ENCODE data around the gene PLEKHA6.
"Not testable (repeated sequence)": the region's sequence is repeated elsewhere in the genome, so short reads cannot be mapped to it uniquely, and the experiment has no call there.

Gene PLEKHA6

DNA sequence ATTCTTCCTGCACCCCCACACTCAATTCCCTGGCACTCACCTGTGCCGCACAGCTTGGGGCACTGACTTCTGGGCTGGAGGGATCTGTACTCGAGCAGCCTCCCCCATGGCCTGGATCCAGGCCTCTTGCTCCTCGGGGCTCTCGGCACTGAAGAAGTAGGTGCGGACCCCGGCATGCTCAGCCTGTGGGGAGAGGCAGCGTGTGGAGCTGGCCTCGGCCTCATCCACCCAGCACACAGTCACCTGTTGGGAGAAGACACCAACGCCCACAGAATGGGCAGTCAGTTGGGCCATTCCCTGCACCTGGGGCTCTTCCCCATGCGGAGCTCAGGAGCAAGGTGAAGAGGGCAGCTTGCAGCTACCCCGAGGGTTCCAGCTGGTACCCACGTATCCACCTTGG, 98.5 kb downstream of the PLEKHA6 start:
- no peak for DNase-seq (ENCODE audit: low read depth in 2 of 2)

DNA sequence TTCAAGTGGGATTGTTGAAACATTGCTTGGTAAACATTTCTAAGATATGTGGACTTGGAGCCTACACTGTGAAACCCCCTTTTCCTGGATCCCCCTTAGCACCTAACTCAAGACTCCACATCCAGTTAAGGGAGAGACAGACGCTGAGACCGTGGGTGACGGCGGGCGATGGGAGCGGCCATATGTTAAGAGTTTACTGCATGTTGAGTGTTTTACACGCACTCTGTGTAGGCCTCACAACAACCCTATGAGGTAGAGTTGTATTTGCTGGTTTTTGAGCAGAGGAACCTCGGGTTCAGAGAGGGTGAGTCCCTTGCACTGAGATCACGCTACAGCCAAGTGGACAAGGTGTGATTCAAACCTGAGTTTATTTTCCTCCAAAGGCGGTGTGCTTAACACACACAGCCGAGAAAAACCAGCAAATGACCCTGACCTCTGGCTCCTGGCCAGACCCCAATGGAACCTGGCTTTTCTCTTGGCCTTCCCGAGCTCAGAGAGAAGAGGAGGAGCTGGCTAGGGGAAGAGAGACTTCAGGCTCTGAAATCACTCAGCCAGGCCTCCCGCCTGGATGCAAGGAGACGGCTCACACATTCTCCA, 99.0 kb downstream of the PLEKHA6 start:
- no peak for DNase-seq (ENCODE audit: low read depth in 2 of 2)

DNA sequence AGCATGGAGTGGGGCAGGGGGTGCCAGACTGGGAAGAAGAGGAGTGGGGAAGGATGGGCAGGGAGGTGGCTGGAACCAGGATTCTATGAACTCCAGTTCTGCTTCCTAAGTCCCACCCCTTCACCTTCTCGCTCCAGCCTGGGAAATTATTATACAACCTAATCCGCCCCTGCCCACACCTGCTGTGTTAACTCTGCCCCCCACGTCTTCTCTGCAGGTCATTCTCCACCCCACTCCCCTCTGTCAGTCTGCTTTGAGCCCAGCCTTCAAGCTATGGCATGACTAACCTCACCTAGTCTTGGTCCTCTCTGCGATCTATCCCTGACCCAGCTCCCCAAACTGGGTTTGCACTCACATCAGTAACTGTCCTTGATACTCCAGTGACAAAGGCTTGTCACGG, 99.9 kb downstream of the PLEKHA6 start:
- DNase-seq (ENCODE audit: low read depth in 2 of 2) = no peak

DNA sequence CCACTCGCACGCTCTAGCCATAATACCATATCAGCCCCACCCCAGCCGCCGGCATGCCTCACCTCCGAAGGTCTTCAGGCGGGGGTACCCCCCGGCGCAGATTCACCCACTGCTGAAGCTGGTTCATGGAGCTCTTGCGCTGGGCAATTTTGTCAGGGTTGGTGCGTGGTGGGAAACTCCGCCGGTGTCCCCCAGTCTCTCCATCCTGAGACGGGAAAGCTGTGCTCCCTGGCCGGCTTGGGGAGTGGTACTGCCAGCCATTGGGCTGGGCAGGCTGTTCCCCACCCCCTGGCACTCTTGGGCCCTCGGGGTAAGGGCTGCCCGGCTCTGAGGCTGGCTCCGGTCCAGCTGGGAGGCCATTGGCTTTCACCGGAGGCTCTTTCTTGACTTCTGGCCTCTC, 100.5 kb downstream of the PLEKHA6 start:
- no peak for DNase-seq (ENCODE audit: low read depth in 2 of 2)

DNA sequence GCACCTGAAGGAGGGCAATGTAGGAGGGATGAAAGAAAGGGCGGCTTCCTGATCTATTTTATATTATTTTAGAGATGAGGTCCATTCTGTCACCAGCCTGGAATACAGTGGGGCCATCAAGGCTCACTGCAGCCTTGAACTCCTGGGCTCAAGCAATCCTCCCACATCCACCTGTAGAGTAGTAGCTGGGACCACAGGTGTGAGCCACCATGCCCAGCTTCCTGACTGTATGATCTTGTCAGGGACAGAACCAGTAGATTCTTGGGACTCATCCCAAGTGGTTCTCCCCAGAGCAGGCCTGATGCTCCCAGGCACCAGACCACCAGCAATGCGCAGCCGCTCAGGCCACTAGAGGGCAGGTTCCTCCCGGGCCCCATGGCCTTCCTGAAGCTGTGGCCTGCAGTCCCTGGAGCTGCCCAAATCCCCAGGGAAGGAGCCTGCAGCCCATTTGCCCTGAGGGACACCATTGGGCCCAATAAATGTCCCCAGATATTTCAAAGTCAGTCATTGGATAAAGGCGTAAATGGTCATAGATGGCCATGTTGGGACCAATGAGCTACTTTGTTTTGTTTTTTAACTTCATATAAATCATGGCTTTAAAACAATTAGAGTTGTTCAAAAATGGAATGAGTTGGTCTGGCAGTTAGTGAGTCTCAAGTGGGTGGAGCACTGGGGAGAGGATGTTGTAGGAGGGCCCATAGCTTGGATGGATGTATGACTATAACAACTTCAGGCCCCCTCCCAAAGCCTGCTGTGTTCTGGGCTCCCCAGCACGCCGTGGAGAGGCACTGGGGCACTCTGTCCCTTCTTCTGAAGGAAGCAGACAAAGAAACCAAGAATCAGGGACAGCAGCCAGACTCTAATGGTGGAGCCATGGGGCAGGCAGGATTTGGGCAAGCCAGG, 101.3 kb downstream of the PLEKHA6 start:
- DNase-seq (ENCODE audit: low read depth in 2 of 2) = no peak

DNA sequence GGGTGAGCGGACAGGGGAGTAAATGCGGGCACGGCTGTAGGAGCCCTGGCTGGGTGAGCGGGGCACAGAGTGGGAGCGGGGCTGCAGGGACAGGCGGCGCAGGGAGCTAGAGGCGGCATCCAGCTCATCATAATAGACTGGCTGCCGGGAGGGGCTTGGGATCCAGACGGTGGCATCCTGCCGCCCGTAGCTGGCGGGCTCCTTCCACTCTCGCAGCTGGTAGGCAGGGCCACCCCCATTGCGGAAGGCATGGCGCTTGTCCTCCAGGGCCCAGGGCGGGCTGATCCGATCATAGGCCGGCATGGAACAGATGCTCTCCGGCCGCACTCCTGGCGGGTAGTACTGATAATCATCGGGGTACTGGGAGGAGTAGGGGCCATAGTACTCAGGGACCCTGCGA, 102.3 kb downstream of the PLEKHA6 start:
- no peak for DNase-seq (ENCODE audit: low read depth in 2 of 2)

DNA sequence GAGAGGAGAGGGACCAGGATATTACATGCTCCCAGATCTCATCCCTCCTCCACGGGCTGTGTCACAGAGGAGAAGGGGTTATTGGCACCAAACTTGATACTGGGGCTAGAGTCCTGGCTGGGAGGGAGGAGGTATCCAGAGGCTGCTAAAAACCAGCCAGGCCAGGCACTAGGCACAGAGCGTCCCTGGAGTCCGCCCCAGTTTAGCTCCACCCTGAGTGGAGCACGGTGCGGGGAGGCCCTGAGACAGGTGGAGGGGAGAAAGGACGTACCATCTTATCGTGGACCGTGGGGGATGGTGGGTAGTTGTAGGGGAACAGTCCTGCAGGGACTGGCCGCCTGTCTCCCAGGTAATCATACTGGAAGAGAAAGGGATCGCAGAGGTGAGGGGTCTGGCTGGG, 103.2 kb downstream of the PLEKHA6 start:
- no peak for DNase-seq (ENCODE audit: low read depth in 2 of 2)

DNA sequence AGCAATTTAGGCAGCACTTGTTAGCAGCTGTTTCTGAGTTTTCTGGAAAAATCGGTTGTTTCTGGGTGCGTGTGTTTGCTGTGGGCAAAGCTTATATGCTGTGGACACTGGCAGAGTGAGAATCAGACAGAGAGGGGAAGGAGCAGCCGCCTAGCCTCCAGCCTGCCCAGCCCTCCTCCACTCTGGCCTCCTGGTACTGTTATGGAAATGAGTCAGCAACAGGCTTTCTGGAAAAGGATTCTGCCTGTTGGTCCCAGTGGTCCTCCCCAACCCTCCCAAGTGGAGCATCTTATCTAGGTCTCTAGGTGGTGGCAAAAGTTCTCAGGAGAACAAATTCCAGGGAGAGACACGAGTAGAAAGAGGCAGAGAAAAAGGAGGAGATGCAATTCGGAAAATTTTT, 103.8 kb downstream of the PLEKHA6 start:
- no peak for DNase-seq (ENCODE audit: low read depth in 2 of 2)

DNA sequence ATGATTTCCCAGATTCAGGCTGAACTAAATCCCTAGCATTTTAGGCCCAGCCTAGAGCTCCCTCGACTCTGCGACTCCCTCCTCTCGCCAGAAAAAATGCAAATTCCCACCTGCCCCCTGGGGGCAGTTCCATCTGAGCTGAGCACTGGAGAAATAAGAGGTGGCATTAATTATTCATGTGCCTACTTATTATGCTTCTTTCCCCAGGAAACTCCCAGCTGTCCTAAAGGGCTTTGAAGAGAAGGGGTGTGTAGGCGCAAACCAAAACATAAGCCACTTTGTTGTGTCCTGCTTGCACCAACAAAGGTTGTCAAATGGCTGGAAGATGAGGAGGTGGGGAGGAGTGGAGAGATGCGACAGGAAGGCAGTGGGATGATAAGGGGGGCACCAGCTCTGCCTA, 104.5 kb downstream of the PLEKHA6 start:
- no peak for DNase-seq (ENCODE audit: low read depth in 2 of 2)

DNA sequence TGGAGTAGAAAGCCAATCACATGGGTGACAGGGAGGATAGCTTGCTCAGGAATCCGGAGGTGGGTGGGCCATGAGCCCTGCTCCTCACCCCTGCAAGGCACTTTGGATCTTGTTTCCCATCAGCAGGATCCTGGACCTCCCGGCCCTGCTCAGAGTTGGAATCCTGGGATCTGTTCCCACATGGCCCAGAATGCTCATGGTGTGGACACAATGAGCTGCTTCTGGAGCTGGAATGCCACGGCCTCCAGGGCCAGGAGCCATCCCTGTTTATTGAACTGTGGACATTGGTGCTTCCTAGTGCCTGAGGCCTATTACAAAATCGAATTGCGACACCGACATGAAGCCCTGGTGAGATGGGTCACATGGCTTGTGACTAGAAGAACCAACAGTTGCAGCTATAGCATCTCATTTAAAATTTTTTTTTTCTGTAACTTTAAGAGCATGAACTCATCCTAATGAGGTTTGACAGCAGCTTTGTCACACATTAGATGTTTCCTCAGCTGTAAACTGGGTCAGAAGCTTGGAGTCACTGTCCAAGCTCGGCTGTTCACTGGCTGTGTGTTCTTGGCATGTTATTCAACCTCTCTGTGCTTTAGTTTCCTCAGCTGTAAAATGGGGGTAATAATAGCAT, 105.6 kb downstream of the PLEKHA6 start:
- DNase-seq (ENCODE audit: low read depth in 2 of 2) = no peak

DNA sequence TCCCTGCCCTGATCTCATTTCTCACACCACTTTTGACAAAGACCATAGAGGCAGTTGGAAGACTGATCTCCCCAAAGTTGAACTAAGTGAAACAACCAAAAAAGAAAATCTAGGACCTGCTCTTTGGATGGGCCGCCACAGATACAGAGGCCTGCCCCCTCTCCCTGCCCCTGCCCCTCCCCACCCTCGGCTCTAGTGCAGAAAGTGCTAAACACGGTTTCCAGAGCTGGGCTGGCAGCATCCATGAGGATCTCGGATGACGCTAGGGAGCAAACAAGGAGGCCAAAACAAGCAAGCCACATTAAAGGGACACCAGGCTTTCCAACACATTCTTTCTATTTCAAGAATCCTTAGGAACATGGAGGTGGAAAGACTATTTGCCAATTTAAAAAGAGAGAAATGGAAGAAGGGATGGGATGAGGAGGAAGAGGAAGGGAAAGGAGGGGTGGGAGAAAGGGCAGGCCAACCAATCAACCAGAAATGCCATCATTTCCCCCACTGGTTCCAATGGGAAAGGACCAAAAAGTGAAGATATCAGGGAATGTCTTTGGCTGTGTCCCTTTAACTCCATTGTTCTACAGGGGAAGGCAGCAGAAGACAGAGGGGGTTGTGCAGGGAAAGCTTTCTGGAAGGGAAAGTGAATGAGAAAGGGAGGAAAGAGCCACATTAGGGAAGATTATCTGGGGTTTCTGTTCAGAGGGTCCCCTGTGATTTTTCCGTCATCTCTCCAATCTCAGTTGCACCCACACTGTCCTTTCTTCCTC, 107.6 kb downstream of the PLEKHA6 start:
- no peak for DNase-seq (ENCODE audit: low read depth in 2 of 2)

DNA sequence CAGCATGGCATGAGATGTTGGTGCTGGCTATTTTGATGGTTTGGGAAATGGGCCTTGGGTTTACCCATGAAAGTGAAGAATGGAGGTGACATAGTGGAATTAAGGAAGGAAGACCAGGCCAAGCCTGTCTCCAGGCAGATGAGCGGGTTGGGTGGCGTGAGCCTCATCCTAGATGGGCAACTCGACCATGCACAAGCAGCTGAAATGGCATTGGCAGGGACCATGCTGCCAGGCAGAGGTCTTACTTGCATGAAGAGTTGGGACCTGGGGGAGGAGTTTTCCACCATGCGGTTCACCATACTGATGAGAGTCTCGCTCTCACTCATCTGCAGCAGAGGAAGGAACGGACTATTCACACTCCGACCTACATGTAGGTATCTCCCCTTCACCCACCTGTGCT, 108.4 kb downstream of the PLEKHA6 start:
- no peak for DNase-seq (ENCODE audit: low read depth in 2 of 2)

DNA sequence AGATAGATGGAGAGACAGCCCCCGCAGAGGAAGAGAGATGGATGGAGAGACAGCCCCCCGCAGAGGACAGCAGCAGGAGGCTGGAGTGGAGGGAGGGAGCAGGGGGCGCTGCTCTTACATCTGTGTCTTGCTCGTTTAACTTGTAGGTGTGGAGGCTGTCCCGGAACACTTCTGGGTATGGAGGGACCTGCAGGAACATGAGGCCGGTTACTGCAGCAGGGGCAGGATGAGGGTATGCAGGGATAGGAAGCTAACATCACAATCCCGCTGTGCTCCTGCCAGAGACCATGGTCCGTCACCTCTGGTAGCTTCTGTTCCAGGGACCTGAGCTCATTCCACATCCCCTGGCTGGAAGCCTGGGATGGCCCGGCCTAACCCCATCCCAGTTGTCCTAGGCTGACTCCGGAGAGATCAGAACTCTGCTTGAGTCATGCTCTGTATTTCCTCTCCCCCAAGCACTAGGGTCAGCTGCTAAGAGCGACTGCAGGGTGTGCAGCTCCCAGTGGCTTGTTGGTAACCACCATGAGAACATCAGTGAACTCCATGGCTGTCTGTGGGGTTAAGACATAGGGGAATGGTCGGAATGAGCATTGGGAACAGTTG, 109.2 kb downstream of the PLEKHA6 start:
- DNase-seq (ENCODE audit: low read depth in 2 of 2) = no peak

DNA sequence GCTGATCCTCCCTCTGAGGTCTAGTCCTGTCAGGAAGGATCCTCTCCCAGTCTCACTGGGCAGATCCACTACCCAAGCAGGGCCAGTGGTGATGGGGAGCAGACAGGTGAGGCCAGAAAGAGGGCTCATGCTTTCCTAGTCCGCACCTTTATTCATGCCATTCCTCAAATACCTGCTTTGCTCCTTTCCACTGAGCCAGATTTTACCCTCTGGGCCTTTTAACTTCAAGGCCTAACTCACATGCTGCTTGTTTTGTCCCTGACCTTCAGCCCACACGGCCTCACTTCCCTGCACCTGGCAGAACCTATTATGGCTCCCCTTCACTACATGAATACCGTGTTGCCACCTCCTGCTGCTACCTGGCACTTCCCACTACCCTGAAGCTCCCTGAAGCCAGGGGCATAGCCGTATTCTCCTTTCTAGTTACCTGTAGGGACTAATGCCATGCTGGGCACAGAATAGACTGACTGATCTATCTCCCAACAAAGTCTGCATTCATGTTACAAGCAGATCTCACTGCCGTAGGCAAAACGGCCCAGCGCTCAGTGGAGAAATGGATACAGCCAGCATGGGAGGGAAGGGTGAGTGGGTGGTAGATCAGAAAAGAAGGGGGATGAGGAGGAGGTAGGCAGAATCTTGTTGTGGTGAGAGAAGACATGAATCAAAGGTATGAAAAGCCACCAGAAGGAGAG, 109.8 kb downstream of the PLEKHA6 start:
- no peak for DNase-seq (ENCODE audit: low read depth in 2 of 2)

DNA sequence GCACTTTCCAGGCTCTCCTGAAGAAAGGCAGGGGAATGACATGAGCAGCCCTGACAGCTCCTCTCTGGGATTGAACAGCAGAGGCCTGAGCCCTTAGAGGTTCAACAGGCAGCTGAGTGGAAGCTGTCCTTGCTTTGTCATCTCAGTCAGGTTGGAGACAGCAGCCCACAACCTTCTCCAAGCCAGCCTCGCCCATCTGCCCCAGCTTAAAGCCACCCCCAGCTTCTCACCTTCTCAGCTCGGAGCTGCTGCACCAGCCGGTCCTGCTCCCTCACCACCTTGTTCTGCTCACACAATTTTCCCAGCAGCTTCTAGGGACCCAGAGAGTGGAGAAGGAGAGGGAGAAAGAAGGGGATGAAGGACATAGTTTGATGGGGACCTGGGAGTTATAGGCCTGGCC, 110.8 kb downstream of the PLEKHA6 start:
- no peak for DNase-seq (ENCODE audit: low read depth in 2 of 2)

DNA sequence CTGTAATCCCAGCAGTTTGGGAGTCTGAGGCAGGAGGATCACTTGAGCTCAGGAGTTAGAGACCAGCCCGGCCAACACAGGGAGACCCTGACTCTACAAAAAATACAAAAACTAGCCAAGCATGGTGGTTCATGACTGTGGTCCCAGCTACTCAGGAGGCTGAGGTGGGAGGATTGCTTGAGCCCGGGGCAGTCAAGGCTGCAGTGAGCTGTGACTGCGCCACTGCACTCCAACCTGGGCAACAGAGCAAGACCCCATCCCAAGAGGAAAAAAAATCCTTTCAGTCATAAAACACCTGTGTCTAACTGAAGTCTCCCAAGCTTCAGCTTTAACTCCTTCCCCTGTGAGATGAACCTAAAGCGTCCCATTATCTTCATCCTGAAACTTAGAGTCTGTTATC, 112.9 kb downstream of the PLEKHA6 start:
- DNase-seq (ENCODE audit: low read depth in 2 of 2) = no peak

DNA sequence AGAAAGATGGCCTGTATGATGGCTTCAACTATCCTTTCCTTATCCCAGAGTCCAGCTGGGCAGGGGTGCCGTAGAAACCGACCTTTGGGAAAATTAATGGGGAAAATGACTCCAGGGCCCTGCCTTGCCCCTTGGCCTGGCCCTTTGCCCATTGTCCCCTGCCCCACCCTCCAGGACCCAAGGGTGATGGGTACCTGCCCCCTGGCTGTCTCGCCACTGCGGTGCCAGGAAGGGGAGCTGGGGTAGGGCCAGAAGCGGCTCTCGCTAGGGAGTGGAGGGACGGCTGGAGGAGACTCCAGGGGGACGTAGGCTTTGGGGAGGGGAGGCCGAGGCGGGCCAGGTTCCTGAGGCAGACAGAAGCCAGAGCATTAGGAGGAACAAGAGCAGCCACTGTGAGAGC, 116.8 kb downstream of the PLEKHA6 start:
- no peak for DNase-seq (ENCODE audit: low read depth in 2 of 2)

DNA sequence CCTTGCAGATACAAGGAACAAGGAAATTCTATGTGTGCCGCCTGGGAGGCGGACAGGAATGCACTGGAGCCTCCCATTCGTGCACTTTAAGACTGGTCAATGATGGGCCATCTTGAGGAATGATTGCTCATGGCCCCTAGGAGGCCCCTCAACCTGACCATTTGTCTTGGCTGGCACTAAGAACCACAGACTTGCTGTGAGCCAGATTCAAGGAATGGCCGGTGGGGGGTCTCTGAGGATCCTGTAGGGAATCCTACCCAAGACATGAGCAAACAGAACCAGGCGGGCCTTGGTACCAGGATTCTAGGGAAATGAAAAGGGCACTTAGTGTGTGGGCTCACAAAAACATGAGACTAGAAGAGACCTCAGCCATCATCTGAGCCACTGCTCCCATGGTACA, 117.8 kb downstream of the PLEKHA6 start:
- no peak for DNase-seq (ENCODE audit: low read depth in 2 of 2)

DNA sequence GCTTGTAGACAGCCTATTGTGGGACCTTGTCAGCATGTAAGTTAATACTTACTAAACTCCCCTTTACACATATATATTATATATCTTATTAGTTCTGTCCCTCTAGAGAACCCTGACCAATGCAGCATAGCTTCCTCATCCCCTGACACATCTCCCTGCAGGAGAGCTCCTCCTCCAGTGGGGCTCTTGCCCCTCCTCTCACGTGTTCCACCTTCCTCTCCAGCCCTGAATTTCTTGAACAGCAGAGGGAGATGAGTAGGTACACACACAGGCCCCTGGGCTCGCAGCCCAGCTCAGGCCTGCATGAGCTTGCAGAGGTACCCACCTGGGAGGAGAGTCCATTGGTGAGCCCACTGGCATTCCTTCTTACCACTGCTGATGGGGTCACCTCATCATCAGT, 118.7 kb downstream of the PLEKHA6 start:
- no peak for DNase-seq (ENCODE audit: low read depth in 2 of 2)

DNA sequence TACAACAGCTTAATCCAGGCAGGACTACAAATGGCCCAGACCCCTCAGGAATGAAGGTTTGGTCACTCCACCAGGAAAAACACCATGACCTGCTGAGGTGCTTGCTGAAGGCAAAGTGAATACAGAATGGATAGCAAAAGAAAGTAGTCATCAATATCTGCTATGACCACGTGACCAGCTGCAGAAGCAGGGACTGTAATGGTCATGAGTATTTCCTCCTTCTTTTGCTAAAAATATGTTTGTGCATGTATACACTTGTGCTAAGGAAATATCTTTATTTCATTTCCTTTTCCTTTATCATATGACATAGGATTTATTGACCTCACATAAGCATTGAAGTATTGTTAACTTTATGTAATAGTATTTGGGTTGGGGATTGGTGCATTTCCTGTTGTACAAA, 119.5 kb downstream of the PLEKHA6 start:
- DNase-seq (ENCODE audit: low read depth in 2 of 2) = no peak

DNA sequence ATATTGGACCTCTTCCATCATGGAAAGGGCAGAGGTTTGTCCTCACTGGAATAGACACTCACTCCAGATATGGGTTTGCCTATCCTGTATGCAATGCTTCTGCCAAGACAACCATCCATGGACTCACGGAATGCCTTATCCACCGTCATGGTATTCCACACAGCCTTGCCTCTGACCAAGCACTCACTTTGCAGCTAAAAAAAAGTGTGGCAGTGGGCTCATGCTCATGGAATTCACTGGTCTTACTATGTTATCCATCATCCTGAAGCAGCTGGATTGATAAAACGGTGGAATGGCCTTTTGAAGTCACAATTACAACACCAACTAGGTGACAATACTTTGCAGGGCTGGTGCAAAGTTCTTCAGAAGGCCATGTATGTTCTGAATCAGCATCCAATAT, 120.3 kb downstream of the PLEKHA6 start:
- DNase-seq (ENCODE audit: low read depth in 2 of 2) = not testable (repeated sequence)

Data from stimulated activated CD8-positive, alpha-beta memory T cell treated with anti-CD3 and anti-CD28 coated beads, Interleukin-7, amount 100 ng/mL, for 1 hour (primary cell).